ENCODE results near the gene ZBTB17. TPM values are rescaled to one million over a fixed set of nuclear protein-coding genes. Genes with fewer than 3 reads are reported as not detected.
A peak's percentile ranks its signal among the peaks of the same experiment; 100 is the strongest.

The ZBTB17 gene
- total and polyA plus RNA-seq, 9 of the 15 experiments (the other 6 are each of a cell fraction or from before 2014, with no cell fraction given) = 1.1 to 53.4 (median 29.6) TPM

- no peaks in the 10 kb centered on the region for H3K27me3 ChIP-seq (ENCODE audit: control insufficient read depth in 2 of 2, insufficient read depth in 2 of 2, low read length in 2 of 2)
- no peak overlapping the region for H2AFZ ChIP-seq (ENCODE audit: low read depth, low read length)
- ATAC-seq = no peak; the same call in 2 of the 3 replicates
- ChIA-PET CTCF (ENCODE audit: low intra/inter-chr PET ratio) (no interaction called here), POLR2A (no interaction called here)
- H3K9me1 ChIP-seq (ENCODE audit: control insufficient read depth, insufficient read depth, low read length) = no peaks in the 10 kb centered on the region
- H3K27ac ChIP-seq (ENCODE audit: extremely low read depth, low read depth, low read length) = 0 out of 3 replicates have a peak overlapping the region, but pooled peaks have one; percentile 7
- peak; percentile 62 for FAIRE-seq
- intact Hi-C loops (cut with micrococcal nuclease) = no loop called here
- peaks cover 99% of the 10 kb centered on the region for H3K36me3 ChIP-seq (ENCODE audit: control insufficient read depth, insufficient read depth, low read length)
- in situ Hi-C loops (cut with MboI) = no loop called here
- WGBS (ENCODE audit: insufficient coverage, low coverage, missing lambda C conversion rate) = 67% methylated on average over 17 of the region's 17 CpGs
- peaks cover 0 to 39% of the 10 kb centered on the region in 2 experiments; a peak in 1 of 5 replicates for H3K4me1 ChIP-seq (replicated peaks in 1 of 2; ENCODE audit: control insufficient read depth in 2 of 2, insufficient read depth in 2 of 2, low read length in 2 of 2)
- no peak overlapping the region for H3K4me2 ChIP-seq (ENCODE audit: insufficient read depth, low read length)
- no TSS peak for BruUV-seq (replicated peaks)
- H3K4me3 ChIP-seq = no peak overlapping the region
- H3K9ac ChIP-seq (ENCODE audit: insufficient read depth in 1 of 2, low read depth in 2 of 2, low read length in 2 of 2) = no peak overlapping the region
- no peaks in the 10 kb centered on the region for H3K79me2 ChIP-seq (ENCODE audit: control insufficient read depth, insufficient read depth, low read length)
- no peaks in the 10 kb centered on the region for H4K20me1 ChIP-seq (replicated peaks; ENCODE audit: control insufficient read depth, insufficient read depth, low read length)
- no peak for DNase-seq (ENCODE audit: extremely low read depth in 1 of 4, low spot score in 3 of 4)
- no peaks in the 10 kb centered on the region for H3K9me3 ChIP-seq (replicated peaks; ENCODE audit: control insufficient read depth, insufficient read depth, low read depth, low read length)
- TF ChIP-seq SP1 (CRISPR knock-in tag; IDR thresholded peaks at IDR 0.05) = peak; percentile 21; the same call in 1 of the 2 replicates
- no peak for TF ChIP-seq HNRNPK (IDR thresholded peaks at IDR 0.05; ENCODE audit: low read depth, low read length, poor library complexity, severe bottlenecking)
- TF ChIP-seq NFIC (IDR thresholded peaks at IDR 0.05) = peak; percentile 27; the same call in 1 of the 2 replicates
- TF ChIP-seq POLR2AphosphoS2 (IDR thresholded peaks at IDR 0.05; ENCODE audit: low read length) = peak; percentile 51; the same call in 1 of the 2 replicates
- no peak for TF ChIP-seq KAT7 (CRISPR knock-in tag; IDR thresholded peaks at IDR 0.05; ENCODE audit: borderline replicate concordance)
- TF ChIP-seq SMARCA5 (IDR thresholded peaks at IDR 0.05) = no peak
- no peak for TF ChIP-seq ZNF695 (CRISPR knock-in tag; IDR thresholded peaks at IDR 0.05)
- no peak for TF ChIP-seq CREB3L1 (IDR thresholded peaks at IDR 0.05; ENCODE audit: borderline replicate concordance, low read depth)
- no peak for TF ChIP-seq HINFP (tag; conservative IDR thresholded peaks at IDR 0.05; ENCODE audit: low read depth)
- peak; percentile 41; the same call in 1 of the 2 replicates for TF ChIP-seq POLR2AphosphoS5 (IDR thresholded peaks at IDR 0.05; ENCODE audit: control insufficient read depth, insufficient read depth, low read depth, low read length)
- TF ChIP-seq ZNF253 (CRISPR knock-in tag; conservative IDR thresholded peaks at IDR 0.05) = no peak
- no peak for TF ChIP-seq PRPF4 (IDR thresholded peaks at IDR 0.05; ENCODE audit: insufficient read depth, low read depth, low read length, poor library complexity, severe bottlenecking)
- peak; percentile 27; the same call in 1 of the 2 replicates for TF ChIP-seq SMAD4 (CRISPR knock-in tag; conservative IDR thresholded peaks at IDR 0.05)
- TF ChIP-seq SAP30 (IDR thresholded peaks at IDR 0.05; ENCODE audit: borderline replicate concordance, insufficient read depth, low read depth, low read length, poor library complexity, severe bottlenecking) = no peak
- TF ChIP-seq BCL6 (CRISPR knock-in tag; IDR thresholded peaks at IDR 0.05) = no peak
- TF ChIP-seq EGR1 (conservative IDR thresholded peaks at IDR 0.05) = no peak
These were observed 36.5 kb downstream of the ZBTB17 start for GRCh38 chr1:15939181-15940109.

Data from K562 (cell line).